ENCODE results near the gene PEX14.
A peak's percentile ranks its signal among the peaks of the same experiment; 100 is the strongest.
"Not testable (repeated sequence)": the region's sequence is repeated elsewhere in the genome, so short reads cannot be mapped to it uniquely, and the experiment has no call there.

The PEX14 gene, protein sequence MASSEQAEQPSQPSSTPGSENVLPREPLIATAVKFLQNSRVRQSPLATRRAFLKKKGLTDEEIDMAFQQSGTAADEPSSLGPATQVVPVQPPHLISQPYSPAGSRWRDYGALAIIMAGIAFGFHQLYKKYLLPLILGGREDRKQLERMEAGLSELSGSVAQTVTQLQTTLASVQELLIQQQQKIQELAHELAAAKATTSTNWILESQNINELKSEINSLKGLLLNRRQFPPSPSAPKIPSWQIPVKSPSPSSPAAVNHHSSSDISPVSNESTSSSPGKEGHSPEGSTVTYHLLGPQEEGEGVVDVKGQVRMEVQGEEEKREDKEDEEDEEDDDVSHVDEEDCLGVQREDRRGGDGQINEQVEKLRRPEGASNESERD

DNA sequence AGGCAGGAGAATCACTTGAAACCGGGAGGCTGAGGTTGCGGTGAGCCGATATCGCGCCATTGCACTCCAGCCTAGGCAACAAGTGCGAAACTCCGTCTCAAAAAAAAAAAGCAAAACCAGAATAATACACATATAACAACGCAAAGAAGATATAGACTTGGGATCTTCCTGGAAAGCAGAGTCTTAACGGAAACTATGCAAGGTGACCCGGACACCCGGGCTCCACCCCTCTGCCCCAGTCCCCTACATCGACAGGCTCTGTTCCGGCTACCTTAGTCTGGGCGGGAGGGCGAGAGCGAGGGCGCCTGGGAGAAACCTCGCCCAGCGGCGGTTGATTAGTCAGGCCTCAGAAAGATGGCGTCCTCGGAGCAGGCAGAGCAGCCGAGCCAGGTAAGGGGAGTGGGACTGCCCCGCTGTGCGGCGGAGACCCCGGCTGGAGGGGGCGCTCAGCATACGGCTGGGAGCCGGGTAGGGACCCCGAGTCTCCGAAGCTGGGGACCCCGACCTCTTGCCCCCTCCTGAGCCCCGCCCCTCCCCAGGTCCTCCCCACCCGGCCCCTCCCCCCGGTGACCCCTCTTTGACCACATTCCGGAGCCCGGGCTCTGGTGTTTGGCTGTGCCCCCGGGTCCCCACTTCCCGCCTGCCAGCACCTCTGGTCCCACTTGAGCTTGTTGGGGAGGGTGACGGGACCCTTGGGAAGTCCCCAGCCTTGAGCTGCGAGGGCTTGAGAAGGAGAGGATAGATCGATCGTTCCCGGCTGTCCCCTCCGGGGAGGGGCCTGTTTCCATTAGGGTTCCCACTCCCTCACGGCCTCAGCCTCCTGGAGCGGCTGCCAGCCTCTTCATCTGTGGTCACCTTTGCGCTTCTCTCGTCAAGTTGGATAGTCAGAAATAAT is at the start of gene PEX14:
Gene PEX14 (plus strand): TSS at position 338 of the 895 bp plus-strand sequence. CDS start 17 bp downstream, at position 355.
- peak; percentile 83 for DNase-seq (ENCODE audit: low read depth)

DNA sequence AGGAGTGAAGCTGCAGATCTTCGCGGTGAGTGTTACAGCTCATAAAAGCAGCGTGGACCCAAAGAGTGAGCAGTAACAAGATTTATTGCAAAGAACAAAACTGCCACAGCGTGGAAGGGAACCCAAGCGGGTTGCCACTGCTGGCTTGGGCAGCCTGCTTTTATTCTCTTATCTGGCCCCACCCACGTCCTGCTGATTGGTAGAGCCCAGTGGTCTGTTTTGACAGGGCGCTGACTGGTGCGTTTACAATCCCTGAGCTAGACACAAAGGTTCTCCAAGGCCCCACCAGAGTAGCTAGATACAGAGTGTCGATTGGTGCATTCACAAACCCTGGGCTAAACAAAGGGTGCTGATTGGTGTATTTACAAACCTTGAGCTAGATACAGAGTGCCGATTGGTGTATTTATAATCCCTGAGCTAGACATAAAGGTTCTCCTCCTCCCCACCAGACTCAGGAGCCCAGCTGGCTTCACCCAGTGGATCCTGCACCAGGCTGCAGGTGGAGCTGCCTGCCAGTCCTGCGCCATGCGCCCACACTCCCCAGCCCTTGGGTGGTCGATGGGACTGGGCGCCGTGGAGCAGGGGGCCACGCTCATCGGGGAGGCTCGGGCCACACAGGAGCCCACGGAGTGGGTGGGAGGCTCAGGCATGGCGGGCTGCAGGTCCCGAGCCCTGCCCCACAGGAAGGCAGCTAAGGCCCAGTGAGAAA is 48.8 kb upstream of the PEX14 start:
- not testable (repeated sequence) for DNase-seq (ENCODE audit: low read depth)

DNA sequence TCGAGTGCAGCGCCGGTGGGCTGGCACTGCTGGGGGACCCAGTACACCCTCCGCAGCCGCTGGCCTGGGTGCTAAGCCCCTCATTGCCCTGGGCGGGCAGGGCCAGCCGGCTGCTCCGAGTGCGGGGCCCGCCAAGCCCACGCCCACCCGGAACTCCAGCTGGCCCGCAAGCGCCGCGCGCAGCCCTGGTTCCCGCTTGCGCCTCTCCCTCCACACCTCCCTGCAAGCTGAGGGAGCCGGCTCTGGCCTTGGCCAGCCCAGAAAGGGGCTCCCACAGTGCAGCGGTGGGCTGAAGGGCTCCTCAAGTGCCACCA is 48.3 kb upstream of the PEX14 start:
- not testable (repeated sequence) for DNase-seq (ENCODE audit: low read depth)

DNA sequence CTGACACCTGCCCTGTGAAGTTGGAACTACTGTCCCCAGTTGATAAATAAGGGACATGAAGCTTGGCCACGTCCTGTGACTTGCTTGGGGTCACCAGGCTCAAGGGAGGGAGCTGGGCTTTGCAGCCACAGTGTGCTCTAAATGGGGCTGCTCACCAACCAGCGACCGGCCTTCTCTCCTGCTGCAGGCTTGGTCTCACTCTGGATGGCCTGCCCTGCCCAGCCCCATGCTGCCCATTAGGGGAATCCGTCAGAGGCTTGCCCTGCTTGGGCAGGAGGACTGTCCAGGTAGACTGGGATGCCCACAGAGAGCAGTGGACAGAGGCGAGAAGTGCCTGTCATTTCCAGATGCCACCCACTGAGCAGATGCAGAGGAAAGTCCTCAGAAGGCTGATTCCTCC is 45.8 kb upstream of the PEX14 start:
- no peak for DNase-seq (ENCODE audit: low read depth)

DNA sequence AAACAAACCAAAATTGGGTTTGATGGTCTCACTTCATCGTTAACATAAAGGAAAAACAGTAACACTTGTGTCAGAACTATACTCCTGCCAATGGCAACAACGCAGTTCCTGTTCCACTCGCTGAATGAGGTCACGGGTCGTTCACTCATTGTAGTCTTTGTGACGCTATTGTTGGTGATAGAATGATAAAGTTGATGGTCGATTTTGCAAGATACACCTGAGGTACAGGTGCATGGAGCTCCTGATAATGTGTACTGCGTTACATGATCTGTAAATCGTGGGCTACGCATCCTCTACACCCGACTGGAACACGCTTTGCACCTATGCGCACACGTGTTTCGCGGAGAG is 44.9 kb upstream of the PEX14 start:
- no peak for DNase-seq (ENCODE audit: low read depth)

DNA sequence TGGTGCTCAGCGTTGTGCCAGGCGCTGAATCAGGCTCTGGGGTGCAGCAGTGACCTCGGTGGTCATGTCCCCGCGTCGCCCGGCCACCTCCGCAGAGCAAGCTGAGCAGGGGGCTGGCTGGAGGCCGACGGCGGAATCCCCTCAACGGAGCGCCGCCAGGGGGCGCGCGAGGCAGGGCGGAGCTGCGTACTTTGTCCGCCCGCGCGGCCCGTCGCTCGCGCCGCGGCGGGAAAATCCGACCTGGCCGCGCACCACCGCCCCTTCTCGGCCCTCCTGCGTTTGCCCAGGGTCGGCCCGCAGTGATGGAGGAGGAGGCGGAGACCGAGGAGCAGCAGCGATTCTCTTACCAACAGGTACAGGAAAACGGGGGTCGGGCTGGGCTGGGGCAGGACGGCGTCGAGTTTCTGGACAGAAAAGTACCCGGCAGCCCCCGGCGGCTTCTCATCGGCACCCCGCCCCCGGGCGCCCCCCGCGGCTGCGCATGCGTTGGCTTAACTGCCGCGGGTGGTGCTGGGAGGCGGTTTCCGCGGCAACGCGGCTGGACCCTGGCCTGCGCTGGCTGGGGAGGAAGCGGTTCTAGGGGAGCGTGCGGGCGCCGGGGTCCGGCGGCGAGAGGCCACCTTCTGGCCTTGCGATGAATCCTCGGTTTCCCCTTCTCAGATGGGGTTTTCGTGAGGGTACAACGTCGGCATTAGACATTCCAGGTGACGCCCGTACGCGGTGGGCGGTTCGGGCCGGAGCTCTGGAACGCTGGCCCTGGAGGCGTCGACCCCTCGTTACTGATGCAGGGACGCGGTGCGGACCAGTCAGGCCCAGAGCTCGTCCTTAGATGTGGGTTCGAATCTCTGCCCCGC is 44.3 kb upstream of the PEX14 start, which contains the start of gene CENPS:
Gene CENPS (plus strand): TSS at position 218 of the 854 bp plus-strand sequence. CDS start 85 bp downstream, at position 303.
- DNase-seq (ENCODE audit: low read depth) = peak; percentile 89

DNA sequence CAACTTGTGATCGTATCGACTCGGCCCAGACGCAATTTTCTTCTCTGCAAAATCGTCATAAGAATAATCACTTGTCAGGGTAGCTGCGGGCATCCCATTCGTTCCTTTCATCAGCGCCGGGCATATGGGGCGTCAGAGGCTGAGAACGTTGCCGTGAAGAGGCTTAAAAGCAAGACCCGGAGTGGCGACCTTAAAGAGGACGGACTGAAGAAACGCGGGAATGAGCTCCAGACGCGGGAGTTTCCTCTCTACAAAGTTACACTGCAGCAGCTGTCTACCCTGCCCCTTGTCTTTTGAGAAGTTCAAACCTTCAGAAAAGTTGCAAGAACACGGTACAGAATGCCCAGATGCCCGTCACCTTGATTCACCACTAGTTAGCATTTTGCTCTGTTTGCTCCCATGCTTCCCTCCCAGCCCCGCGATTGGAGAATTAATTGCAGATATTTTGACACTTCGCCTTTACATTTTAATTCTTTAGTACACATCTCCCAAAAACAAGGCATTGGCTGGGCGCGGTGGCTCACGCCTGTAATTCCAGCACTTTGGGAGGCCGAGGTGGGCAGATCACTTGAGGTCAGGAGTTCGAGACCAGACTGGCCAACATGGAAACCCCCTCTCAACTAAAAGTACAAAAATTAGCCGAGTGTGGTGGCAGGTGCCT is 43.5 kb upstream of the PEX14 start:
- no peak for DNase-seq (ENCODE audit: low read depth)

DNA sequence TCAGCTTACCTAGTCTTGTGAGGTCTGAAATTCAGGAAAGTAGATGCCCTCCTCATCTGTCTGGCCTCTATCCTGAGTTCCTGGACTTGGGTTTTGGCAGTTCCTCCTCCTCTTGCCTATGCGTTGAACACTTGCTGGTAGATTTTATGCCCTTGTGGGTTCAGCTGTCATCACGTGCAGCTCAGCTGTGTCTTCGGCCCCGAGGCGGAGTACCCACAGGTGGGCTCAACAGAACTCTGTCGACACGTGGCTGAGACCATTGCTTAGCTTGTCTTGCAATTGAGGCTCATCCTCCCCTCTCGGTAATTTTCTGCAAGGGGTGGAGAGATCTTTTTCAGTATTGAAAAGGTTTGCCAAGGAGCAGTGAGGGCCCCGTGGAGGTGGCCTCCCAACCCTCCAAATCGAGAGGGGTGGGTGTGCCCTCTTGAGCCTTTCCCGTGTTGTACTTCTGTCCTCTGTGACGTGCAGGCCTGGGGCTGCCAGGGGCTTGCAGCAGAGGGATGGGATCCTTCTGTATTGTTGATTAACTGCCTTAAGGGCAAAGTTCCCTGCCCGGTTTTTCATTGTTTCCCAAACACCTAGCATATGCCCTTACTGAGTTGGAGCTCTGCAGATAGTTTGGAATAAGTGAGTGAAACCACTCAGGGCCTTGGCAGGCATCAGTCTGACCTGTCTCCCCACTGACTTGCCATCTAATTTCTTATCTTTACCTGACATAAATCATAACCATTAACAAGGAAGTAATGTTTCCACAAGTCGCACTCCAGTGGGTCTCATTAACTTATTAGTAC is 41.6 kb upstream of the PEX14 start:
- no peak for DNase-seq (ENCODE audit: low read depth)

DNA sequence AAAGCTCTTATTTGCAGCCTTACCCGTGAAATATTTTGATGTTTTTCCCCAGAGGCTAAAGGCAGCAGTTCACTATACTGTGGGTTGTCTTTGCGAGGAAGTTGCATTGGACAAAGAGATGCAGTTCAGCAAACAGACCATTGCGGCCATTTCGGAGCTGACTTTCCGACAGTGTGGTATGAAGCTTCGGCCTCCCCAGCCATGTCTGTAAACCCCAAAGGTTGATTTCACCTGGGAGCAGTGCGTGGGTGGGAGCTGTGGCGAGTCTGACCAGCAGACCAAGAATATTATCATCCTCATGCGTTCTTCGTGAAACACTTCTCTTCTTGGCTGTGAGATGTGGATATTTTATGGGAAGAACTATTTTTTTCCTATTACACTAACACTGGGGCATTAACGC is 41.0 kb upstream of the PEX14 start:
- DNase-seq (ENCODE audit: low read depth) = no peak

DNA sequence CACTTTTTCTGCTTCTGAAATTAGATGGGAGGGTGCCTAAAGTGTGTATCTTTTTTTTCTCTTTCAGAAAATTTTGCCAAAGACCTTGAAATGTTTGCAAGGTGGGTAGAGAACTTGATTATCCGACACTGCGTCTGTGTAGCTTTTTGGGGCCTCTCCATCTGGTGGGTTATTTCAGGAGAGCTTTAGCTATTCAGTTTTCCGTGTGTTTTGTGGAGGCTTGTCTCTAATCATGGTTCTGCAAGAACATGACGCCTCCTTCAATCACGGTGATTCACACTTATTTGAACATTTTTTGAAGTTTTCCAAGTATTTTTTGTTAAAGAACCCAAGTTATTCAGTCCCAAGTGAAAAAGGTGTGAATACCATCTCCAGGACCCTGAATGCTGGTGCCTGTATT is 40.2 kb upstream of the PEX14 start:
- DNase-seq (ENCODE audit: low read depth) = no peak

DNA sequence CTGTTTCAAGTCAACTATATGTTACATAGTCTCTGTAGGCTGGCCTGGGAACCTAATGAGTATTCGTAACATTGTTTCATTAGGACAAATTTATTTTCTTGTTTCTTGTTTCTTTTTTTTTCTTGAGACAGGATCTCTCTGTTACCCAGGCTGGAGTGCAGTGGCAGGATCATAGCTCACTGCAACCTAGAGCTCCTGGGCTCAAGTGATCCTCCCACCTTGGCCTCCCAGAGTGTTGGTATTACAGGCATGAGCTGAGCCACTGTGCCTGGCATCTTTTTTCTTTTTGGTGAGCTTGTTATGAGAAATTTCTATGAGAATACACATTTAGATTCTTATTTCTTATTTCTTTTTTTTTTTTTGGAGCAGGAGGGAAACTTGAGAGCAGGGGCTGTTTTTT is 37.7 kb upstream of the PEX14 start:
- no peak for DNase-seq (ENCODE audit: low read depth)

DNA sequence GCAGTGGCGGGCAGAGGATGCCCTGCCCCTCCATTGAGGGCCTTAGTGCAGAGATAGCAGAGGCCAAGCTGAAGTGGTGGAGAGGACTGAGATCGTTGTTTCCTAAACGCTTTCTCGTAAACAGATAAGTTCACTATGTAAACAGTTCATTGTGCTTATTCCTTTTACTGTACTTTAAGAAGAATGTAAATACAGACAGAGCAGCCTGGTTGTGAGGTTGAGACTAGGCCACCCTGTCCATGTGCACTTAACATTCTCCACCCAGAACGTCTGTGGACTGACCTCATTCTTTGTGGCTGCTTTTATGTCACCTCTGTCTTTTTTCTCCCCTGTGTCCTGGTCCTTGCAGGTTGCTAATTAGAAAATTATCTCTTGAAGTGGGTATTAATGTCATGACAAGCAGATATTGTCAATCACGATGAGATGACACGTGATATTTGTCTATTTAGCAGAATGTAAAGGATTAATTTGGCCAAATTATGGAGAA is 36.0 kb upstream of the PEX14 start:
- DNase-seq (ENCODE audit: low read depth) = no peak

DNA sequence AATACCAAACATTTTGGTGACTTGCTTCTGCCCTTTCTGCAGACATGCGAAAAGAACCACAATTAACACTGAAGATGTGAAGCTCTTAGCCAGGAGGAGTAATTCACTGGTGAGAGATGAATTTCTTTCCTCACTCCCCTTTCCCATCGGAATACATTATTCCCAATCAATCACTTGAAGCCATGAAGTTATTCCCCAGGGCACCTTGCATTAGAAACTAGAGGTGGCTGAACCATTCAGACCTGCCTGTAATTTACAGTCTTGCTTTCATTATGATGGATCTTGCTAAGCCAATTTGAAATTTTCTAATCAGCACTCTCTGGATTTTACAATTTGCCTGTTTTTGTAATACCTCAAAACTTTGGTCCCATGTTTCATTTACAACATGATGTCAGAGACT is 34.4 kb upstream of the PEX14 start:
- DNase-seq (ENCODE audit: low read depth) = no peak

DNA sequence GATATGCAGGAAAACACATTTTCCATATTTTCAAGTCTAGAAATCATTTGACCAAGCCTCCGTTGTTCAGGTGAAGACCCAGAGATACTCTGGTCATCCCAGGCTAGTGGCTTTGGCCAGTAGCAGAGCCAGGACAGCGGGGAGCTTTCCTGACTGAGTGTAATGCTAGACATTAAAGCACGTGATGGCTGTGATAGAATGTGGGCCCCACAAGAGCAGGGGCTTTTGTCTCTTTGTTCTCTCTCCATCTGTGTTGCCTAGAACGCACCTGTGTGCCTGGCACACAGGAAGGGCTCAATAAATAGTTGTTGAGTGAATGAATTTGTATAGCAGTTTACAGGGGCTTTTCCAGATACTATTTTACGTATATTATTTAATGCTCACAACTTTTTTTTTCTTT is 34.0 kb upstream of the PEX14 start:
- no peak for DNase-seq (ENCODE audit: low read depth)

DNA sequence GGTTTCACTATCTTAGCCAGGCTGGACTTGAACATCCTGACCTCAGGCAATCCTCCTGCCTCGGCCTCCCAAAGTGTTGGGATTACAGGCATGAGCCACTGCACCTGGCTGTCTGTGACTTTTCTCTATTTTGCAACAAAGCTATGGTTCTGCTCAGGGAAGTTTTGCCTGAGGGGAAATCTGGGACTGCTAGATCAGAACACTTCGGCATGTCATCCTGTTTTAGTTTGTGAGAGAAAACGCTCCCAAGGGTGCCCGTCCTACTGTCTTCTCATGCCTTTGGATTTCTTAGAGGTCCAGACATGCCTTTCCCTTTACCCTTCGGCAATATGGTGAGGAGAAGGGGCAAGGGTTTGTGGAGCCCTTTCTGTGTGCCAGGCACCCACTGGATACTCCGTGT is 30.5 kb upstream of the PEX14 start:
- DNase-seq (ENCODE audit: low read depth) = no peak

DNA sequence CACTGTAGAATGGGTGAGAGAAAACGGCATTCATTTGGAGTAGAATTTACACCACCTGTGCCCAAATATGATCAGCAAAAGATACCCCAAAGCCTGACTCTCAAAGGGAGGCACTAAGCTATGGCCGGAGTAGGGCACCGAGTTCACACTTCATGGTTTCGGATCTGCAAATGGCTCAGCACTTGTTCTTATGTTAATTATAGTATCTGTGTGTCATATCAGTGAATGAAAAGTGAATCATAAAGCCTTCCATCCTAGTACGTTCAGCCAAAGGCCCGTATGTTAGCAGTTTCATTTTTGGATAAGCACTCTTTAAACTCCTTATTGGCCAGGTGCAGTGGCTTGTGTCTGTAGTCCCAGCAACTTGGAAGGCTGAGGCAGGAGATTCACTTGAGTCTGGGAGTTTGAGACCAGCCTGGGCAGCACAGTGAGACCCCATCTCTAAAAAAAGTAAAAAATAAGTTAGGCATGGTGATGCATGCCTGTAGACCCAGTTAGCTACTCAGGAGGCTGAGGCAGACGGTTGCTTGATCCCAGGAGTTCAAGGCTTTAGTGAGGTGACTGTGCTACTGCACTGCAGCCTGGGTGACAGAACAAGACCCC is 29.9 kb upstream of the PEX14 start:
- no peak for DNase-seq (ENCODE audit: low read depth)

DNA sequence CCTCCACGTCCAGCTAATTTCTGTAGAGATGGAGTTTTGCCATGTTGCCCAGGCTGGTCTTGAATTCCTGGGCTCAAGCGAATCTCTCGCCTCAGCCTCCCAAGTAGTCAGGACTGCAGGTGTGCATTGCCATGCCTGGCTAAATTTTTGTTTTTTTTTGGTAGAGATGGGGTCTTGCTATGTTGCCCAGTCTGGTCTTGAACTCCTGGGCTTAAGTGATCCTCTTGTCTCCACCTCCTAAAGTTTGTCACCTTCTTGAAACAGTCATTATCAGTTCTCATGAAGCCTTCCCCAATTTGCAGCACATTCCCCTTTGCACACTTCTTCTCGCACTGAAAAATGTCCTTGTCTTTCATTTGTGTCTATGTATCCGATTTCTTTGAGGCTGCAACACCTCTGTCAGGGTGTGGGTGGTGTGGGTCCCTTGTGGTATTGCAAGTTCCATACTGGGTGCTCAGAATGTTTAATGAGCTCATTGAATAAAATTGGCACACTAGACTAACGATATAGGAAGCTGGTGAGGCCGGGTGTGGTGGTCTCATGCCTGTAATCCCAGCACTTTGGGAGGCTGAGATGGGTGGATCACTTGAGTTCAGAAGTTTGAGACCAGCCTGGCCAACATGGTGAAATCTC is 27.8 kb upstream of the PEX14 start:
- DNase-seq (ENCODE audit: low read depth) = no peak

DNA sequence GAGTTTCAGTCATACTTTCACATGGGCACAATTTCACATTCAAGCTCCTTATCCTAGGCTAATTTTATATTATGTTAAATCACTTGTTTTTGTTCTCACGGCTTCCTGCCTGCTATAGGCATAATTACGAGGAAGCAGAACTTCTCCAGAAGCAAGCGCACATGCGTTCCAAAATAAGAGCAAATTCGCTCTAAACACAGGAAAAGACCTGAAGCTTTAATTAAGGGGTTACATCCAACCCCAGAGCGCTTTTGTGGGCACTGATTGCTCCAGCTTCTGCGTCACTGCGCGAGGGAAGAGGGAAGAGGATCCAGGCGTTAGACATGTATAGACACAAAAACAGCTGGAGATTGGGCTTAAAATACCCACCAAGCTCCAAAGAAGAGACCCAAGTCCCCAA is 25.0 kb upstream of the PEX14 start, which contains the start of gene CORT:
Gene CORT (plus strand): TSS at position 281 of the 400 bp plus-strand sequence. CDS start 193 bp downstream, outside the sequence.
- DNase-seq (ENCODE audit: low read depth) = no peak

DNA sequence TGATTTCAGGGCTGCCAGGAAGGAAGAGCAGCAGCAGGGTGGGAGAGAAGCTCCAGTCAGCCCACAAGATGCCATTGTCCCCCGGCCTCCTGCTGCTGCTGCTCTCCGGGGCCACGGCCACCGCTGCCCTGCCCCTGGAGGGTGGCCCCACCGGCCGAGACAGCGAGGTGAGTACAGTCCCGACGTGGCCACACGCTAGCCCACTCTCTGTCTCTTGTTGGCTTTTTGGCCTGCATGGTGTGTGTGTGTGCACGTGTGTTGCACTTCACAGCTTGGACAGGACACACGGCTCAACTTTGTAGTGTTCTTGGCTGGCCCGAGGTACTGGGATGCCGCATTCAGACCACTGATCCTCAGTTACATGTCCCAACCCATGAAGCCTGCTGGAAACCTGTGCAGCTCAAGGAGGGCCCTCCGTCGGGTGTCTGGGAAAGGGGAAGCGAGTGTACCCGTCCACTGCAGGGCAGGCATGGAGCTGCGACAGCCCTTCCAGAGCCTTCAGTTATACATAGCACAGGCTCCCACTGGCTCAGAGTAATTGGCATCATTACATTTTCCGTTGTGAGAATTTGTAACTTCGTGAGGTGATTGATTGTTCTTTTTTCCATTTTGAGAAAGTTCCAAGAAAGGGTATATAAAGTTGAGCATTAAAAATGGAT is 24.5 kb upstream of the PEX14 start:
- no peak for DNase-seq (ENCODE audit: low read depth)

Measured in activated T-cell treated with anti-CD3 and anti-CD28 coated beads for 24 hours (primary cell).